ENCODE measurements around the gene HCLS1.
"Not testable (repeated sequence)": the region's sequence is repeated elsewhere in the genome, so short reads cannot be mapped to it uniquely, and the experiment has no call there.

HCLS1 gene

DNA sequence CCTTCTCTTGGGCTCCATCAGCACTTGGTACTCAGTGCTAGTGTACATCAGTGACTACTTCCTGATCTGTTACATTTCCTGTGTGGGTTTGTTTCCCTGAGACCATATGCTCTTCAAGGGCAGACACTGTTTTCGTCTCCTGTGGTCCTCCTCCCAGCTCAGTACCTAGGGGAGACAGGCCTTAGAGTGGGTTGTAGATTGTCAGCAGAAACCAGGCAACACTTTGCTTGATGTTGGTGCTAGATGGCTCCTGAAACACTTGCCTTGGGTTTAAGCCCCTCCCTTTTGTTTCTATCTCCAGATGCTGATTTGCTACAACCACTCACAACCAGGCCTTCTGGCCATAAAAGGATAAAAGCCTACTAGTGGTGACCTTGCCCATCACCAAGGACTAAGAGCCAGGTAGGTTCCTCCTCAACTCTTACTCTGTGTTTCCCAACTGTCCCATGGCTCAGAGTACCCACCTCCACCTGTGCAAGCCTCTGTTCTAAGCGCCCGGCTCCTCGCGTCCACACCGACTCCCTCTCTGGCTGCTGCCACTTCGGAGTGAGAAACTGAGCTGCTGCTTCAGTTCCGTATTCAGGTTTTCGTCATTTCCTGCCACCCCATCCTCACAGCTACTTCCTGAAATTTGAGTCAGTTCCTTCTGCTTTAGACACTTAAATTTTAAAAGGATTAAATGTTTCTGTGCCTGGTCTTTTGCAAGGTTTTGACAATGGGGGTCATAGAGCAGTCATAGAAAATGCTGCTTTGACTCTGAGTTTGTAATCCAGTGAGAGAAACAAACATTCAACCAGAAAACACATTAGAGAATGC, at the start of gene HCLS1:
TSS of gene HCLS1 (minus strand) at position 548 of the 816 bp plus-strand sequence. CDS start 2,556 bp downstream, outside the sequence.
- in situ Hi-C loops (cut with HindIII; ENCODE audit: low pct_unique_long_range_greater_than_20kb, low sequenced_read_pairs): no loop called here
- TF ChIP-seq JUND (IDR thresholded peaks at IDR 0.05; ENCODE audit: low read depth): no peak
- DNase-seq (ENCODE audit: low read depth in 1 of 2, low spot score in 1 of 2): no peak

GRCh38 chr3:121710347-121710746, 49.6 kb upstream of the HCLS1 start:
- TF ChIP-seq JUND (IDR thresholded peaks at IDR 0.05; ENCODE audit: low read depth): no peak
- in situ Hi-C loops (cut with HindIII; ENCODE audit: low pct_unique_long_range_greater_than_20kb, low sequenced_read_pairs): no loop called here
- no peak for DNase-seq (ENCODE audit: low read depth in 1 of 2, low spot score in 1 of 2)

DNA sequence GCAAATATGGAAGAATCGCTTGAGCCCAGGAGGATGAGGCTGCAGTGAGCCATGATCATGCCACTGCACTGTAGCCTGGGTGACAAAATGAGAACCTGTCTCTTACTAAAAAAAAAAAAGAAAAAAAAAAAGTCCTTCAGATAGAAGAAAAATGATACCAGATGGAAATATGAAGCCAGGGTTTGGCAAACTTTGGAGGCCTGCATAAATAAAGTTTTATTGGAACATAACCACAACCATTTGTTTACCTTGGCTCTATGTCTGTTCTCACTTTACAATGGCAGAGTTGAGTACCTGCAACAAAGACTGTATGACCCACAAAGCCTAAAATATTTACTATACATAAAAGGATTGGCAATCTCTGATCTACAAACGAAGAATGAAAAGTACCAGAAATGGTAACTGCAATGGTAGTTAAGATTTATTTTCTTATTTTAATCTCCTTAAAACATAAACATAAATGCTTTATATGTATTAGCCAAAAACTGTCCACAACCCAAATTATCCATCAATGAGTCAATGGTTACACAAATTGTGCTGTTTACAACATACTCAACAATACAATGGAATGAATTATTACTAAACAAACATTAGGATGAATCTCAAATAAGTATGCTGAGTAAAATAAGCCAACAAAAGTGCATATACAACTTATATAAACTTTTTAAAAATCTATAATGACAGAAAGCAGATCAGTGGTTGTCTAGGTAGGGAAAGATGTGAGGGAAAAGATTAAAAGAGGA, 47.0 kb upstream of the HCLS1 start:
- peak in 1 of 2 experiments; percentile 54 for DNase-seq (ENCODE audit: low read depth in 1 of 2, low spot score in 1 of 2)
- no peak for TF ChIP-seq JUND (IDR thresholded peaks at IDR 0.05; ENCODE audit: low read depth)

DNA sequence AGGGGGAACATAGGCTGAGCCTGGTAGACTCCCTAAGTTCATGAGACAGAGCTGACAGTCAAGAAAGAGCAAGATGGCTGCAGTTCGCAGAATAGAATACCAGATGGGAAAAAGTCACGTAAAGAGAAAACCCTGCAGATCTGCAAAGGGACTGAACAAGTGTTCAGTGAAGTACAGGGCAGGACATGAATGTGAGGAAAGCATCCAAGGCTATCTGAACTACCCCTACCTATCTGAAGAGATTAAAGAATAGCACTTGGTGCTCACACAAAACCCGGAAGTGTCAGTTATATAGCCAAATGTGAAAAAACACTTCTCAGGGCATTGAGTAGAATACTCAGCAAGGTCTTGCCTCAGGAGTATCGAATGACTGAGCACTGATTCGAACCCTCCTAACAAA, 44.8 kb upstream of the HCLS1 start:
- in situ Hi-C loops (cut with HindIII; ENCODE audit: low pct_unique_long_range_greater_than_20kb, low sequenced_read_pairs): no loop called here
- DNase-seq (ENCODE audit: low read depth in 1 of 2, low spot score in 1 of 2): no peak
- TF ChIP-seq JUND (IDR thresholded peaks at IDR 0.05; ENCODE audit: low read depth): no peak

More for the DNA sequence above, 47.0 kb upstream of the HCLS1 start:
- in situ Hi-C loops (cut with HindIII; ENCODE audit: low pct_unique_long_range_greater_than_20kb, low sequenced_read_pairs): no loop called here

DNA sequence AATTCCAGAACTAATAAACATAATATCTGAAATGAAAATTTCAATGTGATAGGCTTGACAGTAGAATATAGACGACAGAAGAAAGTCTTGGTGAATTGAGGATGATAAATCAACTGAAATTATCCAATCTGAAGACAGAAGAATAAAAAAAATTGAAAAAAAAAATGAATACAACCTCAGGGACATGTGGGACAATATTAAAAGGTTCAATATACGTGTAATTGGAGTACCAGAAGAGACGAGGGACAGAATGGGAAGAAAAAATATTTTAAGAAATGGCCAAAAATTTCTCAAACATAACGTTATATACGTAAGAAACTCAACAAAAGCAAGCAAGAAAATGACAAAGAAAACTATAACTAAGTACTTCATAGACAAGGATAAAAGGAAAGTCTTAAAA, 43.3 kb upstream of the HCLS1 start:
- in situ Hi-C loops (cut with HindIII; ENCODE audit: low pct_unique_long_range_greater_than_20kb, low sequenced_read_pairs): no loop called here
- DNase-seq (ENCODE audit: low read depth in 1 of 2, low spot score in 1 of 2): no peak
- no peak for TF ChIP-seq JUND (IDR thresholded peaks at IDR 0.05; ENCODE audit: low read depth)

GRCh38 chr3:121698901-121699300, 38.2 kb upstream of the HCLS1 start:
- no peak for TF ChIP-seq JUND (IDR thresholded peaks at IDR 0.05; ENCODE audit: low read depth)
- in situ Hi-C loops (cut with HindIII; ENCODE audit: low pct_unique_long_range_greater_than_20kb, low sequenced_read_pairs): no loop called here
- no peak for DNase-seq (ENCODE audit: low read depth in 1 of 2, low spot score in 1 of 2)

DNA sequence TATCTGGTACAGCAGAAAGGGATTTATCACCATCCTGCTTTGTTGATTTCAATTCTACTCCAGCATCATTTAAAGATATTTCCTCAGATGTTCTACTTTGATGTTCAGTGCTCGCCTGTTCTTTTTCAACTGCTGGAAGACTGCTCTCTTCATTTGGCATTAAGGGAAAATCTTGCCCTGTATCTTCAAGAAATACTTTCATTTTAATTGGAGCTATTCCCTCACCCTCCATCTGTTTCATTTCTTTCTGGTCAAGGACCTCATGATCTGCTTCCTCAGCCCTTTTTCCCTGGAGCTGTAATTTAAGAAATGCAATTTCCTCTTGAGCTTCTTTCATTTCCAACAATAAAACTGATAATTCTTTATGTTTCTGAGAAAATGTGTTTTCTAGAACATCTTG, 37.8 kb upstream of the HCLS1 start:
- in situ Hi-C loops (cut with HindIII; ENCODE audit: low pct_unique_long_range_greater_than_20kb, low sequenced_read_pairs): no loop called here
- no peak for DNase-seq (ENCODE audit: low read depth in 1 of 2, low spot score in 1 of 2)
- TF ChIP-seq JUND (IDR thresholded peaks at IDR 0.05; ENCODE audit: low read depth): no peak

DNA sequence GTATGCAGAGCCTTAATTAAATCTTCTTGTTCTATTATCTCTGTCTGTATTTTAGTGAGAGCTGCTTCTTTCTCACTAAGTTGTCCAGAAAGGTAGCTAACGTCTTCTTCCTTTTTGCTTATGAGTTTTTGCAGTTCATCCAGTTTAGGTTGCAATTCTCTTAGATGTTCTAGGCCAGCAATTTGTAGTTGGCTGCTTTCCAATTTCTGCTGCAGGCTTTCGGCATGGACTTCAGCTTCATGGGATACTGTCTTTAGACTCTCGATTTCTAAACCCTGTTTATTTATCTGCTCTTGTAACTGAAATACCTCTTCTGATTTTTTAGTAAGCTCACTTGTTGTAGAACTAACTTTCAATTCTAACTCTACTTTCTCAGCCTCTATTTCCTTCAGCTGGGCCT, 35.5 kb upstream of the HCLS1 start:
- in situ Hi-C loops (cut with HindIII; ENCODE audit: low pct_unique_long_range_greater_than_20kb, low sequenced_read_pairs): no loop called here
- no peak for DNase-seq (ENCODE audit: low read depth in 1 of 2, low spot score in 1 of 2)
- TF ChIP-seq JUND (IDR thresholded peaks at IDR 0.05; ENCODE audit: low read depth): no peak

GRCh38 chr3:121692010-121692699, 31.5 kb upstream of the HCLS1 start:
- in situ Hi-C loops (cut with HindIII; ENCODE audit: low pct_unique_long_range_greater_than_20kb, low sequenced_read_pairs): no loop called here
- no peak for TF ChIP-seq JUND (IDR thresholded peaks at IDR 0.05; ENCODE audit: low read depth)
- no peak for DNase-seq (ENCODE audit: low read depth in 1 of 2, low spot score in 1 of 2)

- TF ChIP-seq JUND (IDR thresholded peaks at IDR 0.05; ENCODE audit: low read depth): no peak
- in situ Hi-C loops (cut with HindIII; ENCODE audit: low pct_unique_long_range_greater_than_20kb, low sequenced_read_pairs): no loop called here
- DNase-seq (ENCODE audit: low read depth in 1 of 2, low spot score in 1 of 2): no peak
Measured at GRCh38 chr3:121690777-121691405, 30.2 kb upstream of the HCLS1 start.

- in situ Hi-C loops (cut with HindIII; ENCODE audit: low pct_unique_long_range_greater_than_20kb, low sequenced_read_pairs); DNase-seq (ENCODE audit: low read depth in 1 of 2, low spot score in 1 of 2): not testable (repeated sequence)
Measured at GRCh38 chr3:121688747-121689146, 28.0 kb upstream of the HCLS1 start.

DNA sequence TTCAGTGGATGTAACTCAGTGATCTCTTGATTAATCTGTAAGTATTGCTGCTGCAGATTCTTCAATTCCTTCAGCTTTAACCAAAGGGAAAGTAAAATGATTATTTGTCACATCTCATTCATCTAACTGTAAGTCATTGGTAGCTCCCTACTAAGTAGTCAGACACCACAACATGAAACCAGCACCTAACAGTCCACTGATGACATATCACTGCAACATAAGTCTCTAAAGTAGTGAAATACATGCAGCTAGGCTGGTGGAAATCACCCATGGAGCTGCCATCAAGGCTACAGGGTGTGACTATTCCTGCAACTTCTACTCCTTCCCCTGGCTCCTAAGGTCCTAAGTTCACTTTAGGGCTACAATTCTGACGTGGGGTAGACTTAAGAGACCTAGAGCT, 21.1 kb upstream of the HCLS1 start:
- TF ChIP-seq JUND (IDR thresholded peaks at IDR 0.05; ENCODE audit: low read depth): no peak
- DNase-seq (ENCODE audit: low read depth in 1 of 2, low spot score in 1 of 2): no peak
- in situ Hi-C loops (cut with HindIII; ENCODE audit: low pct_unique_long_range_greater_than_20kb, low sequenced_read_pairs): no loop called here

Data from T47D (cell line).